SK-N-SH (cell line): ENCODE measurements around the gene KRTAP5-4. TPM values are rescaled to one million over a fixed set of nuclear protein-coding genes. Genes with fewer than 3 reads are reported as not detected.

ENCODE experiments used
- CTCF ChIA-PET: fragments of 300-600, 350-600 bp; formaldehyde crosslinking; extraction: SDS; loops from one replicate; lab custom pipeline; 2021; lab: Yijun Ruan, JAX
- POLR2A ChIA-PET: fragments of 350-600 bp; sonication (Branson Sonifier 250); formaldehyde crosslinking; extraction: SDS; loops from one replicate; lab custom pipeline; 2020; ENCODE audit warnings: antibody characterized with exemption, inconsistent platforms; lab: Yijun Ruan, JAX
- DNase-seq: peaks from one replicate; pipeline ENCODE4 v3.0.0; 2012
- H2AFZ ChIP-seq: fragments of 200-600 bp; sonication (generic); 2 replicates; pipeline ENCODE4 v1.8.1; 2016; ENCODE audit warnings: antibody characterized with exemption, mild to moderate bottlenecking, low read depth
- H3F3A ChIP-seq: fragments of 200-600 bp; sonication (generic); replicated peaks from 2 replicates; pipeline ENCODE3; 2016; ENCODE audit warnings: antibody characterized with exemption, mild to moderate bottlenecking; ENCODE audit not compliant: insufficient read depth
- H3K27ac ChIP-seq, 2 experiments: fragments of 200-500 bp in 1 of 2; fragments of 200-600 bp in 1 of 2; sonication (Bioruptor generic) in 1 of 2; sonication (generic), shearing (Covaris generic) in 1 of 2; 2 replicates each; pipeline versions ENCODE4 v1.5.1 to v1.6.1; 2014 to 2016; ENCODE audit warnings: low read depth in 2 of 2, inconsistent platforms in 1 of 2, low read length in 1 of 2, mild to moderate bottlenecking in 1 of 2, mixed read lengths in 1 of 2
- H3K27me3 ChIP-seq: fragments of 200-600 bp; sonication (generic), shearing (Covaris generic); 2 replicates; pipeline ENCODE4 v1.6.1; 2016; ENCODE audit warnings: mixed run types; ENCODE audit not compliant: insufficient read depth
- H3K36me3 ChIP-seq, 2 experiments: fragments of 200-500 bp in 1 of 2; fragments of 200-600 bp in 1 of 2; sonication (Bioruptor generic) in 1 of 2; sonication (generic) in 1 of 2; replicated peaks in 1 of 2; 2 replicates each; pipeline versions ENCODE3 to v1.5.1; 2014 to 2016; ENCODE audit warnings: low read length in 1 of 2, mild to moderate bottlenecking in 1 of 2; ENCODE audit not compliant: insufficient read depth in 2 of 2, control insufficient read depth in 1 of 2
- H3K4me1 ChIP-seq, 2 experiments: fragments of 200-500 bp in 1 of 2; fragments of 200-600 bp in 1 of 2; sonication (Bioruptor generic) in 1 of 2; sonication (generic), shearing (Covaris generic) in 1 of 2; 2 replicates each; pipeline versions ENCODE4 v1.5.1 to v1.6.1; 2014 to 2016; ENCODE audit warnings: low read depth in 1 of 2, low read length in 1 of 2, mixed run types in 1 of 2; ENCODE audit not compliant: insufficient read depth in 2 of 2, control insufficient read depth in 1 of 2
- H3K4me2 ChIP-seq: fragments of 200-600 bp; sonication (generic), shearing (Covaris generic); 2 replicates; pipeline ENCODE4 v1.6.1; 2017; ENCODE audit warnings: mixed run types
- H3K4me3 ChIP-seq, 2 experiments: fragments of 200-500 bp in 1 of 2; fragments of 200-600 bp in 1 of 2; sonication (Bioruptor generic) in 1 of 2; sonication (generic), shearing (Covaris generic) in 1 of 2; 2 replicates each; pipeline versions ENCODE4 v1.5.1 to v1.8.1; 2014 to 2016; ENCODE audit warnings: low read depth in 2 of 2, inconsistent platforms in 1 of 2, low read length in 1 of 2, mild to moderate bottlenecking in 1 of 2, mixed read lengths in 1 of 2, moderate library complexity in 1 of 2
- H3K79me2 ChIP-seq: fragments of 200-600 bp; sonication (generic); 2 replicates; pipeline ENCODE4 v1.8.1; 2017; ENCODE audit warnings: mild to moderate bottlenecking; ENCODE audit not compliant: insufficient read depth
- H3K9ac ChIP-seq: fragments of 200-600 bp; sonication (generic); 2 replicates; pipeline ENCODE4 v1.6.1; 2017; ENCODE audit warnings: mixed run types
- H3K9me2 ChIP-seq: fragments of 200-600 bp; sonication (generic); 2 replicates; pipeline ENCODE4 v1.6.1; 2017; ENCODE audit warnings: mixed run types
- H3K9me3 ChIP-seq: fragments of 200-600 bp; sonication (generic); 2 replicates; pipeline ENCODE4 v1.6.1; 2017; ENCODE audit warnings: mixed run types, mild to moderate bottlenecking, moderate library complexity
- H4K20me1 ChIP-seq: fragments of 200-600 bp; sonication (generic); 2 replicates; pipeline ENCODE4 v1.6.1; 2017; ENCODE audit warnings: mild to moderate bottlenecking, mixed run types; ENCODE audit not compliant: insufficient read depth
- ELF1 ChIP-seq: IDR thresholded peaks from 2 replicates; pipeline ENCODE4 v1.4.0; 2012
- EP300 ChIP-seq, 2 experiments: IDR thresholded peaks; 2 replicates each; pipeline versions ENCODE4 v1.4.0 to v1.6.1; 2012; ENCODE audit warnings: borderline replicate concordance in 1 of 2, low read depth in 1 of 2, low read length in 1 of 2
- FOXJ3 ChIP-seq: sonication (generic); formaldehyde crosslinking; IDR thresholded peaks from 2 replicates; pipeline ENCODE4 v1.5.1; 2020; ENCODE audit warnings: mild to moderate bottlenecking, missing genetic modification reagents
- GABPA ChIP-seq: IDR thresholded peaks from 2 replicates; pipeline ENCODE4 v1.4.0; 2012; ENCODE audit warnings: low read depth, mild to moderate bottlenecking
- IRF3 ChIP-seq: fragments of 150-350 bp; IDR thresholded peaks from 2 replicates; pipeline ENCODE4 v1.6.1; 2016; ENCODE audit warnings: mild to moderate bottlenecking, low read depth, low read length
- JUND ChIP-seq: IDR thresholded peaks from 2 replicates; pipeline ENCODE4 v1.4.0; 2012
- MAX ChIP-seq: IDR thresholded peaks from 2 replicates; pipeline ENCODE4 v1.4.0; 2012; ENCODE audit warnings: low read depth
- NFIC ChIP-seq: IDR thresholded peaks from 2 replicates; pipeline ENCODE4 v1.4.0; 2012; ENCODE audit warnings: borderline replicate concordance
- POLR2AphosphoS5 ChIP-seq: IDR thresholded peaks from 2 replicates; pipeline ENCODE4 v1.6.1; 2012; ENCODE audit warnings: low read depth, low read length
- REST ChIP-seq: IDR thresholded peaks from 2 replicates; pipeline ENCODE4 v1.6.1; 2012; ENCODE audit warnings: mild to moderate bottlenecking, low read depth, low read length, moderate library complexity
- RXRA ChIP-seq: IDR thresholded peaks from 2 replicates; pipeline ENCODE4 v1.4.0; 2012; ENCODE audit warnings: low read depth, mild to moderate bottlenecking, borderline replicate concordance
- SIN3A ChIP-seq: IDR thresholded peaks from 2 replicates; pipeline ENCODE4 v1.6.1; 2012; ENCODE audit warnings: low read depth, mild to moderate bottlenecking, low read length, moderate library complexity, borderline replicate concordance
- TAF1 ChIP-seq: IDR thresholded peaks from 2 replicates; pipeline ENCODE4 v1.6.1; 2012; ENCODE audit warnings: low read depth, mild to moderate bottlenecking, low read length, moderate library complexity, borderline replicate concordance
- TCF12 ChIP-seq: IDR thresholded peaks from 2 replicates; pipeline ENCODE4 v1.4.0; 2012
- USF1 ChIP-seq: IDR thresholded peaks from 2 replicates; pipeline ENCODE4 v1.4.0; 2012; ENCODE audit warnings: low read depth, borderline replicate concordance
- WGBS: methylation state at CpG from one replicate; pipeline ENCODE4 v1.1.6; 2017; ENCODE audit warnings: low lambda C conversion rate; 5-methylcytosine and 5-hydroxymethylcytosine counted together
- polyA plus RNA-seq, 3 experiments: library from polyadenylated mRNA; depleted of rRNA; stranded (reverse); fragments of >200 nt; gene quantifications; 2 replicates each; pipeline ENCODE4 v1.2.3, GENCODE V29; 2012
- TF ChIP-seq, protein P1 (sequence below): fragments of 150-350 bp; IDR thresholded peaks from 2 replicates; pipeline ENCODE4 v1.6.1; 2017; ENCODE audit warnings: antibody characterized with exemption, low read length, low read depth, borderline replicate concordance

KRTAP5-4 gene
- polyA plus RNA-seq, 1 of the 3 experiments (the other 2 are of a cell fraction), result not detected

DNA sequence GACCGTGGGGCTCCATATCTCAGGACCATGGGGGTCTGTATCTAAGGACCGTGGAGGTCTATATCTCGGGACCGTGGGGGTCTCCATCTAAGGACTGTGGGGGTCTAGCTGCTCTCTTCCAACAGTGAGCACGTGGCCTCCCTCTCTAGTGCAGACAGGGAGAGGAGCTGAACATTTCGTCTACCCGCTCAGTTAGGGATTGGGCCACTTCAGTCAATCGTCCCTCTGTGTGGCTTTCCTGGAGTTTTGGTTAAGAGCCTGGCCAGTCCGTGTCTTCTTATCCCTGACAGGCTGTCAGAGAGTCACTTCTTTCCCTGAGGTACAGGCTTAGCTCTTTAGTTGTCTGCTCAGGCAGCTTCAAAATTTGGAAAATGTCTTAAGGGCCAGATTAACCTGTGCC is 40.0 kb downstream of the KRTAP5-4 start:
- no peaks in the 10 kb centered on the region for H3F3A ChIP-seq
- TF ChIP-seq TCF12, result no peak
- no peak for TF ChIP-seq MAX
- TF ChIP-seq RXRA, result no peak
- TF ChIP-seq, all 33 proteins: peak for 0
- no peak overlapping the region for H2AFZ ChIP-seq
- no peaks in the 10 kb centered on the region for H3K9me2 ChIP-seq
- H3K9me3 ChIP-seq, result peaks cover 3% of the 10 kb centered on the region; the same call in 1 of the 2 replicates
- H4K20me1 ChIP-seq, result no peaks in the 10 kb centered on the region
- no peak overlapping the region for H3K4me2 ChIP-seq
- H3K4me3 ChIP-seq, result no peak overlapping the region
- no peaks in the 10 kb centered on the region for H3K4me1 ChIP-seq
- ChIA-PET POLR2A (interaction anchor here (0.6 kb wide), 1 partner anchor 10 kb away, joined by 5 read pairs; no protein-coding TSS in a partner anchor), CTCF (interaction anchor here (1.0 to 1.5 kb wide), 4 partner anchors 8 to 42 kb away, joined by 3 to 7 read pairs (median 5); no protein-coding TSS in a partner anchor)
- WGBS, result 57% methylated on average over 9 of the region's 9 CpGs
- no peak overlapping the region for H3K27ac ChIP-seq
- H3K27me3 ChIP-seq, result no peaks in the 10 kb centered on the region
- no peak overlapping the region for H3K9ac ChIP-seq
- no peaks in the 10 kb centered on the region for H3K36me3 ChIP-seq
- DNase-seq, result no peak
- H3K79me2 ChIP-seq, result no peaks in the 10 kb centered on the region

- no peak for DNase-seq
- peaks cover 0 to 6% of the 10 kb centered on the region in 2 experiments; a peak in 1 of 4 replicates for H3K4me1 ChIP-seq
- CTCF ChIA-PET, result interaction anchor here (0.8 to 18.1 kb wide), 4 partner anchors 9 to 62 kb away, joined by 4 to 398 read pairs (median 29); no protein-coding TSS in a partner anchor
- H4K20me1 ChIP-seq, result 0 out of 2 replicates have a peak, but pooled peaks cover 6% of the 10 kb centered on the region
- H3K27me3 ChIP-seq, result peaks cover 4% of the 10 kb centered on the region; the same call in 1 of the 2 replicates
- no peaks in the 10 kb centered on the region for H3F3A ChIP-seq
- peaks cover 3% of the 10 kb centered on the region; the same call in 1 of the 2 replicates for H3K9me3 ChIP-seq
- H3K9ac ChIP-seq, result no peak overlapping the region
- no peaks in the 10 kb centered on the region for H3K79me2 ChIP-seq
- no peaks in the 10 kb centered on the region for H3K36me3 ChIP-seq
- no peak overlapping the region for H3K4me3 ChIP-seq
- no peak for TF ChIP-seq GABPA
- TF ChIP-seq EP300 (IDR thresholded peaks at IDR 0.05; ENCODE audit: borderline replicate concordance in 1 of 2, low read depth in 1 of 2, low read length in 1 of 2), result no peak
- TF ChIP-seq MAX, result no peak
- TF ChIP-seq FOXJ3 (CRISPR knock-in tag), result no peak
- no peak for TF ChIP-seq SIN3A
- TF ChIP-seq JUND, result no peak
- TF ChIP-seq RXRA, result no peak
- TF ChIP-seq, protein P1, sequence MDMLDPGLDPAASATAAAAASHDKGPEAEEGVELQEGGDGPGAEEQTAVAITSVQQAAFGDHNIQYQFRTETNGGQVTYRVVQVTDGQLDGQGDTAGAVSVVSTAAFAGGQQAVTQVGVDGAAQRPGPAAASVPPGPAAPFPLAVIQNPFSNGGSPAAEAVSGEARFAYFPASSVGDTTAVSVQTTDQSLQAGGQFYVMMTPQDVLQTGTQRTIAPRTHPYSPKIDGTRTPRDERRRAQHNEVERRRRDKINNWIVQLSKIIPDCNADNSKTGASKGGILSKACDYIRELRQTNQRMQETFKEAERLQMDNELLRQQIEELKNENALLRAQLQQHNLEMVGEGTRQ, result no peak
- no peak for TF ChIP-seq USF1
- TF ChIP-seq IRF3, result no peak
- no peak for TF ChIP-seq POLR2AphosphoS5
- TF ChIP-seq REST, result no peak
- no peak for TF ChIP-seq NFIC
- no peak for TF ChIP-seq TAF1
- no peak for TF ChIP-seq ELF1
- TF ChIP-seq, all 33 proteins: peak for 0
- no peaks in the 10 kb centered on the region for H3K9me2 ChIP-seq
- no peak overlapping the region for H2AFZ ChIP-seq
- 80% methylated on average over 6 of the region's 6 CpGs for WGBS
- H3K4me2 ChIP-seq, result no peak overlapping the region
- POLR2A ChIA-PET, result no interaction called here
- no peak overlapping the region for H3K27ac ChIP-seq
Observed at GRCh38 chr11:1576825-1577224, 45.1 kb downstream of the KRTAP5-4 start.
